ENCODE results near the gene DACT1.

The DACT1 gene

DNA sequence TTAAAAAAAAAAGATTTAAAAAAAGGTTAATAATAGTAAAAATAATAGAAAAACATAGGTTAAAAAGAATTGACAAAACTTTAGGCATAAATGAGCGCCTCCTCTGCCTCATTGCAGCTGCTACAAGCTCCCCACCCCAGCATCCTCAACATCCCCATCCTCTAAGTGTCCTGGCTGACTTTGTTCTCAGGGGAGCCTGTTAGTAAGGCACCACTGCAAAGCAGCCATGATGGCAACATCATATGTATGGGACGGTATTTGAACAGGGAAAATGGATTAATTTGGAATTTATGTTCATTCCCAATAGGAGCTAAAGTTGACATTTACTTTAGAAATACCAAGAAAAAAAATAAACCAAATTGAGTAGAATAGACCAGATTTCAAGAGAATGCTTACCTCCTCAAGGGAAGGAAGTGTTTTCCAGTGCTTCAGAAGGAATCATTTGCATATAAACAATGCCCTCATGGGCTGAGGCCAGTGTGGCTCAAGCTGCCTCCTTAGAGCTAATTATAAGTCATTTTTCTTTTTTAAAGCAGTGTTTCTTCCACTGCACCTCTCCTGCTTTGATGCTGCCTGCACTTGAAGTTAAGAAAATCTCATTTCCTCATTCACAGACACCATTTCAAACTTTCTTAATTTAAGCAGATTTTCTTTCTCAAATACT, 59.6 kb downstream of the DACT1 start:
- H3K4me1 ChIP-seq (ENCODE audit: insufficient read depth, insufficient read length), result no peaks in the 10 kb centered on the region
- no peaks in the 10 kb centered on the region for H3K27me3 ChIP-seq (ENCODE audit: insufficient read depth, insufficient read length)
- no peaks in the 10 kb centered on the region for H3K36me3 ChIP-seq (ENCODE audit: insufficient read depth, insufficient read length, low read length)
- peak; percentile 11 for DNase-seq (ENCODE audit: low read depth, low spot score)
- no peaks in the 10 kb centered on the region for H3K9me3 ChIP-seq (ENCODE audit: insufficient read depth, low read length)
- H3K4me3 ChIP-seq (ENCODE audit: insufficient read length, low read depth), result no peak overlapping the region
- TF ChIP-seq SUZ12 (IDR thresholded peaks at IDR 0.05; ENCODE audit: extremely low read depth, insufficient read depth, insufficient read length) (no peak), ZNF274 (IDR thresholded peaks at IDR 0.05; ENCODE audit: low read depth, low read length) (no peak), YY1 (IDR thresholded peaks at IDR 0.05; ENCODE audit: insufficient read depth, insufficient read length) (no peak)
- no peak overlapping the region for H3K9ac ChIP-seq (ENCODE audit: insufficient read length, low read depth)
